HCT116 (cell line): ENCODE data around the gene IQCH. TPM values are rescaled to one million over a fixed set of nuclear protein-coding genes. Genes with fewer than 3 reads are reported as not detected.

Experiments
- ATAC-seq: fragments of 200-7000 bp; cut with Tn5 transposase; 2 replicates; pipeline ENCODE4 v1.9.1; 2020; ENCODE audit warnings: mild to moderate bottlenecking, moderate library complexity
- BruUV-seq: library from RNA; stranded (reverse); fragments of 400-500 nt; replicated peaks from 2 replicates; lab custom pipeline; 2021; lab: Mats Ljungman, UMichigan
- CTCF ChIA-PET: fragments of 300-600 bp; sonication (Branson Sonifier 250); formaldehyde crosslinking; loops from one replicate; lab custom pipeline; 2021; ENCODE audit warnings: antibody characterized with exemption; lab: Charles Lee
- POLR2A ChIA-PET: fragments of 300-600, 350-600 bp; sonication (Branson Sonifier 250); formaldehyde crosslinking; loops from one replicate; lab custom pipeline; 2021; ENCODE audit warnings: antibody characterized with exemption; lab: Charles Lee
- RAD21 ChIA-PET, 2 experiments: fragments of 300-600 bp; sonication (Branson Sonifier 250); formaldehyde crosslinking; loops; one replicate each; lab custom pipeline; 2023; ENCODE audit warnings: low total read pairs in 2 of 2; ENCODE audit not compliant: uncharacterized antibody in 2 of 2, unreplicated experiment in 2 of 2, low non-redundant PET in 1 of 2; lab: Charles Lee
- DNase-seq: peaks from one replicate; pipeline ENCODE4 v3.0.0-alpha.2; 2010; ENCODE audit warnings: low read depth, low spot score
- H2AFZ ChIP-seq: fragments of 200-600 bp; shearing (Covaris generic), sonication (generic); 2 replicates; pipeline ENCODE4 v1.6.1; 2017; ENCODE audit warnings: low read depth, mixed run types, mixed read lengths, antibody characterized with exemption, low read length; ENCODE audit not compliant: poor library complexity, severe bottlenecking
- H3K27ac ChIP-seq: 2 replicates; pipeline ENCODE4 v1.5.1; 2012; ENCODE audit warnings: low read depth, low read length
- H3K27me3 ChIP-seq: fragments of 200-600 bp; sonication (generic); 2 replicates; pipeline ENCODE4 v1.6.1; 2016; ENCODE audit warnings: mixed run types, low read length, mixed read lengths; ENCODE audit not compliant: insufficient read depth
- H3K36me3 ChIP-seq, 2 experiments: fragments of 200-500 bp in 1 of 2; fragments of 200-600 bp in 1 of 2; sonication (Bioruptor generic) in 1 of 2; sonication (generic) in 1 of 2; 2 replicates each; pipeline versions ENCODE4 v1.5.1 to v1.6.1; 2014 to 2016; ENCODE audit warnings: low read length in 2 of 2, inconsistent platforms in 1 of 2, mixed read lengths in 1 of 2, mixed run types in 1 of 2; ENCODE audit not compliant: insufficient read depth in 2 of 2, control insufficient read depth in 1 of 2
- H3K4me1 ChIP-seq, 2 experiments: fragments of 200-600 bp in 1 of 2; sonication (generic) in 1 of 2; 2 replicates each; pipeline versions ENCODE4 v1.5.1 to v1.6.1; 2012 to 2017; ENCODE audit warnings: low read length in 2 of 2, inconsistent platforms in 1 of 2, mild to moderate bottlenecking in 1 of 2, mixed read lengths in 1 of 2, mixed run types in 1 of 2, moderate library complexity in 1 of 2; ENCODE audit not compliant: insufficient read depth in 2 of 2, control insufficient read depth in 1 of 2
- H3K4me2 ChIP-seq: fragments of 200-600 bp; sonication (generic); 2 replicates; pipeline ENCODE4 v1.6.1; 2017; ENCODE audit warnings: mixed run types, low read length, mixed read lengths
- H3K4me3 ChIP-seq, 2 experiments: fragments of 200-600 bp in 1 of 2; sonication (generic) in 1 of 2; replicated peaks in 1 of 2; 2 replicates each; pipeline ENCODE4 v1.5.1; 2011 to 2016; ENCODE audit warnings: low read length in 2 of 2, control low read depth in 1 of 2, low read depth in 1 of 2, mild to moderate bottlenecking in 1 of 2, mixed read lengths in 1 of 2, mixed run types in 1 of 2
- H3K79me2 ChIP-seq: fragments of 200-600 bp; sonication (generic); 2 replicates; pipeline ENCODE4 v1.6.1; 2017; ENCODE audit warnings: mild to moderate bottlenecking, mixed run types, low read length, moderate library complexity, mixed read lengths; ENCODE audit not compliant: insufficient read depth
- H3K9ac ChIP-seq: fragments of 200-600 bp; sonication (generic); 2 replicates; pipeline ENCODE4 v1.6.1; 2016; ENCODE audit warnings: low read length, mixed read lengths
- H3K9me2 ChIP-seq: fragments of 200-600 bp; sonication (generic), shearing (Covaris generic); 2 replicates; pipeline ENCODE4 v1.6.1; 2017; ENCODE audit warnings: mixed run types, mild to moderate bottlenecking, moderate library complexity; ENCODE audit not compliant: insufficient read depth
- H3K9me3 ChIP-seq, 2 experiments: fragments of 200-500 bp in 1 of 2; fragments of 200-600 bp in 1 of 2; sonication (Bioruptor generic) in 1 of 2; sonication (generic) in 1 of 2; 2 replicates each; pipeline ENCODE4 v1.6.1; 2014 to 2017; ENCODE audit warnings: low read length in 2 of 2, mixed read lengths in 2 of 2, inconsistent platforms in 1 of 2, low read depth in 1 of 2, mild to moderate bottlenecking in 1 of 2, mixed run types in 1 of 2, moderate library complexity in 1 of 2; ENCODE audit not compliant: control insufficient read depth in 1 of 2, insufficient read depth in 1 of 2
- H4K20me1 ChIP-seq: fragments of 200-600 bp; sonication (generic), shearing (Covaris generic); 2 replicates; pipeline ENCODE4 v1.6.1; 2017; ENCODE audit warnings: mixed run types, mild to moderate bottlenecking, moderate library complexity; ENCODE audit not compliant: insufficient read depth
- CBX3 ChIP-seq: IDR thresholded peaks from 2 replicates; pipeline ENCODE4 v1.6.1; 2012; ENCODE audit warnings: low read depth
- CTCF ChIP-seq, 3 experiments: fragments of 200-600 bp in 1 of 3; sonication (generic) in 1 of 3; IDR thresholded peaks in 2 of 3; conservative IDR thresholded peaks in 1 of 3; 2 replicates each; pipeline ENCODE4 v1.5.1; 2012 to 2017; ENCODE audit warnings: low read depth in 2 of 3, low read length in 2 of 3, antibody characterized with exemption in 1 of 3, borderline replicate concordance in 1 of 3, control low read depth in 1 of 3, mild to moderate bottlenecking in 1 of 3, mixed read lengths in 1 of 3, mixed run types in 1 of 3, moderate library complexity in 1 of 3; ENCODE audit not compliant: insufficient read depth in 1 of 3
- ELF1 ChIP-seq: IDR thresholded peaks from 2 replicates; pipeline ENCODE4 v1.6.1; 2012; ENCODE audit warnings: low read depth, borderline replicate concordance
- POLR2A ChIP-seq: IDR thresholded peaks from 2 replicates; pipeline ENCODE4 v1.7.0; 2011; ENCODE audit warnings: borderline replicate concordance; ENCODE audit not compliant: insufficient read depth, insufficient read length; ENCODE audit errors: extremely low read depth
- POLR2AphosphoS5 ChIP-seq: IDR thresholded peaks from 2 replicates; pipeline ENCODE4 v1.6.1; 2011; ENCODE audit warnings: mild to moderate bottlenecking, low read depth, low read length, moderate library complexity
- RAD21 ChIP-seq: IDR thresholded peaks from 2 replicates; pipeline ENCODE4 v1.6.1; 2012; ENCODE audit warnings: low read depth, mild to moderate bottlenecking
- SIN3A ChIP-seq: IDR thresholded peaks from 2 replicates; pipeline ENCODE4 v1.6.1; 2012; ENCODE audit warnings: low read depth
- SP1 ChIP-seq: IDR thresholded peaks from 2 replicates; pipeline ENCODE4 v1.6.1; 2012; ENCODE audit warnings: low read depth
- SRF ChIP-seq: IDR thresholded peaks from 2 replicates; pipeline ENCODE4 v1.6.1; 2012; ENCODE audit warnings: low read depth
- ZBTB33 ChIP-seq: IDR thresholded peaks from 2 replicates; pipeline ENCODE4 v1.6.1; 2011; ENCODE audit warnings: mild to moderate bottlenecking, low read length, moderate library complexity; ENCODE audit not compliant: insufficient replicate concordance; ENCODE audit errors: extremely low read depth
- ZNF274 ChIP-seq: fragments of 200-500 bp; sonication (Bioruptor generic); IDR thresholded peaks from 2 replicates; pipeline ENCODE4 v1.6.1; 2014; ENCODE audit warnings: mild to moderate bottlenecking, low read depth, low read length, inconsistent platforms
- intact Hi-C: fragments of 100-400 bp; cut with micrococcal nuclease; formaldehyde crosslinking; loops from 2 replicates; pipeline ENCODE4 v1.10.0; 2022
- total RNA-seq: library from RNA; stranded (reverse); gene quantifications from one replicate; pipeline ENCODE4 v1.2.1, GENCODE V29; 2021; ENCODE audit not compliant: unreplicated experiment
- TF ChIP-seq, protein P1 (sequence below): IDR thresholded peaks from 2 replicates; pipeline ENCODE4 v1.6.1; 2012; ENCODE audit warnings: low read depth

The IQCH gene
- total RNA-seq, 1 experiment from 2014 or later, result 4.6 TPM

GRCh38 chr15:67481680-67482079 is 227.1 kb downstream of the IQCH start:
- DNase-seq, result no peak
- TF ChIP-seq RAD21 (no peak), SRF (no peak), CBX3 (no peak), POLR2A (no peak), ELF1 (no peak), SIN3A (no peak), ZNF274 (no peak), SP1 (no peak), POLR2AphosphoS5 (no peak), ZBTB33 (no peak), CTCF (IDR thresholded peaks at IDR 0.05 in 2 of 3, conservative IDR thresholded peaks at IDR 0.05 in 1 of 3; ENCODE audit: borderline replicate concordance in 1 of 3, insufficient read depth in 1 of 3, low read depth in 2 of 3, low read length in 2 of 3) (no peak)
- TF ChIP-seq, protein P1, sequence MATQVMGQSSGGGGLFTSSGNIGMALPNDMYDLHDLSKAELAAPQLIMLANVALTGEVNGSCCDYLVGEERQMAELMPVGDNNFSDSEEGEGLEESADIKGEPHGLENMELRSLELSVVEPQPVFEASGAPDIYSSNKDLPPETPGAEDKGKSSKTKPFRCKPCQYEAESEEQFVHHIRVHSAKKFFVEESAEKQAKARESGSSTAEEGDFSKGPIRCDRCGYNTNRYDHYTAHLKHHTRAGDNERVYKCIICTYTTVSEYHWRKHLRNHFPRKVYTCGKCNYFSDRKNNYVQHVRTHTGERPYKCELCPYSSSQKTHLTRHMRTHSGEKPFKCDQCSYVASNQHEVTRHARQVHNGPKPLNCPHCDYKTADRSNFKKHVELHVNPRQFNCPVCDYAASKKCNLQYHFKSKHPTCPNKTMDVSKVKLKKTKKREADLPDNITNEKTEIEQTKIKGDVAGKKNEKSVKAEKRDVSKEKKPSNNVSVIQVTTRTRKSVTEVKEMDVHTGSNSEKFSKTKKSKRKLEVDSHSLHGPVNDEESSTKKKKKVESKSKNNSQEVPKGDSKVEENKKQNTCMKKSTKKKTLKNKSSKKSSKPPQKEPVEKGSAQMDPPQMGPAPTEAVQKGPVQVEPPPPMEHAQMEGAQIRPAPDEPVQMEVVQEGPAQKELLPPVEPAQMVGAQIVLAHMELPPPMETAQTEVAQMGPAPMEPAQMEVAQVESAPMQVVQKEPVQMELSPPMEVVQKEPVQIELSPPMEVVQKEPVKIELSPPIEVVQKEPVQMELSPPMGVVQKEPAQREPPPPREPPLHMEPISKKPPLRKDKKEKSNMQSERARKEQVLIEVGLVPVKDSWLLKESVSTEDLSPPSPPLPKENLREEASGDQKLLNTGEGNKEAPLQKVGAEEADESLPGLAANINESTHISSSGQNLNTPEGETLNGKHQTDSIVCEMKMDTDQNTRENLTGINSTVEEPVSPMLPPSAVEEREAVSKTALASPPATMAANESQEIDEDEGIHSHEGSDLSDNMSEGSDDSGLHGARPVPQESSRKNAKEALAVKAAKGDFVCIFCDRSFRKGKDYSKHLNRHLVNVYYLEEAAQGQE, result no peak
- POLR2A ChIA-PET, result no interaction called here
- H3K9me2 ChIP-seq, result no peaks in the 10 kb centered on the region
- H3K4me2 ChIP-seq, result no peak overlapping the region
- H2AFZ ChIP-seq, result no peak overlapping the region
- CTCF ChIA-PET, result no interaction called here
- no peaks in the 10 kb centered on the region for H3K79me2 ChIP-seq
- H3K9ac ChIP-seq, result no peak overlapping the region
- H4K20me1 ChIP-seq, result no peaks in the 10 kb centered on the region
- H3K4me3 ChIP-seq, result no peak overlapping the region
- no peak for ATAC-seq
- RAD21 ChIA-PET, result no interaction called here
- H3K27ac ChIP-seq, result no peak overlapping the region
- no peaks in the 10 kb centered on the region for H3K9me3 ChIP-seq
- BruUV-seq, result no TSS peak
- intact Hi-C loops, result no loop called here
- no peaks in the 10 kb centered on the region for H3K27me3 ChIP-seq
- no peaks in the 10 kb centered on the region for H3K4me1 ChIP-seq
- H3K36me3 ChIP-seq, result no peaks in the 10 kb centered on the region
